ENCODE data around the gene OR56A1.

Gene OR56A1

DNA sequence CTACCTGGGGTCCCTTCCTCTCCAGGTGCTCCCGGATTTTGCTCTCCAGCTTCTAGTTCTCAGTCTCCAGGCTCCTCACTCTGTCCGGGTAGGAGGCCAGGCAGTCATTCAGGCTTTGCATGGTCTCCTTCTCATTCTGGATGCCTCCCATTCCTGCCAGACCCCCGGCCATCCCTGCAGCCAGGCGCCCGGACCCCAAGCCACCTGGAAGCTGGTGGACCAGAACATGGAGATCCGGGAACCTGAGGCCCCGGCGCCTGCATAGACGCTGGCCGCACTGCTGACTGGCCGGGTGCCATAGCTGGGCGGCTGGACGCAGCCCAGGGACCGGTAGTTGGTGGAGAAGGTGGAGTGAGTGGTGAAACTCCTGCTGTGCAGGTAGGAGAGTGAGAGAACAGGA, 35.8 kb downstream of the OR56A1 start:
- TF ChIP-seq PAX5 (IDR thresholded peaks at IDR 0.05; ENCODE audit: insufficient read depth, low read length, severe bottlenecking) (no peak), SPI1 (IDR thresholded peaks at IDR 0.05; ENCODE audit: low read depth, low read length) (no peak), POU2F2 (IDR thresholded peaks at IDR 0.05; ENCODE audit: low read depth, low read length) (no peak), POLR2AphosphoS5 (IDR thresholded peaks at IDR 0.05; ENCODE audit: low read depth, low read length) (no peak)
- DNase-seq (ENCODE audit: insufficient read length, low spot score) (no peak), FAIRE-seq (no peak)

DNA sequence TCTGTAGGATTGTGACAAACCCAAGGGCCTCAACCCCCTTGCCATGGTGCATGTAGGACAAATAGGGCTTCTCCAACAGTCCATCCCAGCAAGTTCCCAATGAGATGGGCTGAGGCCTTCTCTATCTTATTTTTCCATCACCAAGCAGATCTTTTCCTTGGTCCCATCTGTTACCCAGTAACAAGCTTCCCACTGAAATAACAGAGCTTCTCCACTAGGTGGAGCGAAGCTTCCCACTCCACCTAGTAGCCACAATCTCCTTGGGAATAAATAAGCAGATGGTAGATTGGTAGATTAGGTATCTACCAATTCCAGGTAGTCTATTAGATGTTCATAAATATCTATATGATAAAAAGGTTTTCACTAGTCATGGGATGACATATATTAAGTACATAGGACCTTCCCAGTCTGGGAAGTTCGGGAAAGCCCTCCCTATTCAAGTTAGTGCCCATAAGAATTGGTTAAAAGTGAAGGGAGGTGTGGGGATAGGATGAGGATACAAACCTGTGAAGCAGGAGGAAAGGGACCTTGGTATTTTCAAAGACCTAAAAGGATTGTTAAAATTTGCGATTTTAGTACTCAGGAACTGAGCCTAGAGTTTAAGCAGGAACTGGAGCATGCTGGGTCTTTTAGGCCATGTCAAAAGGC, 37.8 kb downstream of the OR56A1 start:
- TF ChIP-seq PAX5 (IDR thresholded peaks at IDR 0.05; ENCODE audit: insufficient read depth, low read length, severe bottlenecking) (no peak), POU2F2 (IDR thresholded peaks at IDR 0.05; ENCODE audit: low read depth, low read length) (no peak), TAF1 (IDR thresholded peaks at IDR 0.05; ENCODE audit: low read depth, low read length) (no peak), POLR2A (IDR thresholded peaks at IDR 0.05; ENCODE audit: low read depth, low read length) (no peak), POLR2AphosphoS5 (IDR thresholded peaks at IDR 0.05; ENCODE audit: low read depth, low read length) (no peak)
- FAIRE-seq (no peak), DNase-seq (ENCODE audit: insufficient read length, low spot score) (peak; percentile 17)

DNA sequence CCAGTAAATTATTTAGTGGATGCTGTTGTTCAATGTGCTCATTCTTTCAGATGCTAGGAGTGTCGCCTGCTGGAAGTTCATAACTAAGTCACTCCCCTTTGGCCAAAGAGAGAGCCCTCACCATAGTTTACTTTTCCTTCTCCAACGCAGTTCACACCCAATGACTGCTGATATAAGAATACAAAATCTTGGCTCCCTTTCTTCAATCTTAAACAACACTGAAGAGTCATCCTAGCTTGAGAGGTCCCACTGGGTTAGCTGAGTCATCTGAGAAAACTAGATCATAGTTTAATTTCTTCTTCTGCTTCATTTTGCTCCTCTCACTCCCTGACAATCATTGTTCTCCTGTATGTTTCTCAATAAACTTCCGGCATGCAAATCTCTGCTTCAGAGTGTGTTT, 38.4 kb downstream of the OR56A1 start:
- DNase-seq (ENCODE audit: insufficient read length, low spot score) (no peak), FAIRE-seq (no peak)
- TF ChIP-seq POLR2AphosphoS5 (IDR thresholded peaks at IDR 0.05; ENCODE audit: low read depth, low read length) (no peak), PAX5 (IDR thresholded peaks at IDR 0.05; ENCODE audit: insufficient read depth, low read length, severe bottlenecking) (no peak)

DNA sequence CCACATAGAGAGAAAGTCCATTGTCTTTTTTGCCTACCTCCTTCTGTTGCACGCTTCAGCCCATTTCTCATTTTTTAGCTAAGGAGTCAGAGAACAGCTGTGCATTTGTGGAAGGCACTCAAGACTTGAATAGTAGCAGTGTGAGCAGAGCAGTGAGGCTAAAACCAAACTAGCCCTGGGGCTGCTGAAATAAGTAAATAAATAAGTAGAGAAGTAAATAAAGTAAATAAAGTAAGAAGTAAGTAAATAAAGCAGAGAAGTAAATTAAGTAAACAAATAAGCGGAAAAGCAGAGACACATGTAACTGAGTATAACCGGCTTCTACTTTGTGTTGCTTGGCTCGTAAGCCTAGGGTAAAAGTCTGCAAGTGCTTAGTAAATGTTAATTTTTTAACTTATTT, 41.4 kb downstream of the OR56A1 start:
- FAIRE-seq, result no peak
- DNase-seq (ENCODE audit: insufficient read length, low spot score), result no peak
- TF ChIP-seq POLR2AphosphoS5 (IDR thresholded peaks at IDR 0.05; ENCODE audit: low read depth, low read length) (no peak), PAX5 (IDR thresholded peaks at IDR 0.05; ENCODE audit: insufficient read depth, low read length, severe bottlenecking) (no peak), POLR2A (IDR thresholded peaks at IDR 0.05; ENCODE audit: low read depth, low read length) (no peak), SPI1 (IDR thresholded peaks at IDR 0.05; ENCODE audit: low read depth, low read length) (no peak), POU2F2 (IDR thresholded peaks at IDR 0.05; ENCODE audit: low read depth, low read length) (no peak), TAF1 (IDR thresholded peaks at IDR 0.05; ENCODE audit: low read depth, low read length) (no peak)

DNA sequence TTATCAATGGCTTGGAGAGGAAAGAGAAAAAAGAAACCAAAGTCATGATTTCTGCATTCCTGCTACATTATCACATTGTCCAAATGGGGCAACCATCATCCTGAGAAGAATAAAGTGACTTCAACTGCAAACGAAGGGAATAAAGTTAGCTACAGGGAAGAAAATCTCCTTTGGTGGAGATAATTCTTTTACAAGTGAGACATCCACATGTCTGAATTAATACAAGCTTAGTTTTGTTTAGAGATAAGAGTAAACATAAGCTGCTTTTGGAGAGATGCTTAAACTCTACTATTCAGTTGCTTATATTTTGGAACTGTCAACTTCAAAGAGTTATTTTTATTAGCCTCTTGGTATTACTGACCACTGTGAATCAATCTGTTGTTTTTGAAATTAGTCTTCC, 43.7 kb downstream of the OR56A1 start, which contains the start of gene OR52L1:
Gene OR52L1, minus strand, starts transcription at position 101 of the 400 bp plus-strand sequence. Its CDS starts 55 bp downstream, at position 46.
- FAIRE-seq (no peak), DNase-seq (ENCODE audit: insufficient read length, low spot score) (no peak)
- TF ChIP-seq TAF1 (IDR thresholded peaks at IDR 0.05; ENCODE audit: low read depth, low read length) (no peak), POU2F2 (IDR thresholded peaks at IDR 0.05; ENCODE audit: low read depth, low read length) (no peak), POLR2A (IDR thresholded peaks at IDR 0.05; ENCODE audit: low read depth, low read length) (no peak), SPI1 (IDR thresholded peaks at IDR 0.05; ENCODE audit: low read depth, low read length) (no peak), POLR2AphosphoS5 (IDR thresholded peaks at IDR 0.05; ENCODE audit: low read depth, low read length) (no peak), PAX5 (IDR thresholded peaks at IDR 0.05; ENCODE audit: insufficient read depth, low read length, severe bottlenecking) (no peak)

DNA sequence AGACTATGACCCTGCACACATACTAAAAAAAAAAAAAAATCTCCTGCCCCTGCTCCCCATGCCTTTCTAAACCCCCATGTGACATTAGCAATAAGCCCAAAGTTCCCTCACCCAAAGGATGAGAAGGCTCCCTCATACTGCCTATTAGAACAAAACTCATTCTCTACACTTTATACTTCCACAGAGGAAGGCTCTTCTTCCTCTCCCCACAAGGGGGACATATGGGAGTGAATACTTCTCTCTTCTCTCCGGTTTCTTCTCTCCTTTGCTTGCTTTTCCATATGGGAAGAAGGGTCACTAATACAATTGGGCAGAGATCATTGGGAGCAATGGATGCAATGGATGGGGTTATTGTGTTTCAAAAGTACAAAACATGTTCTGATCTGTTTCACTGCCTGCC, 47.1 kb downstream of the OR56A1 start:
- no peak for FAIRE-seq
- DNase-seq (ENCODE audit: insufficient read length, low spot score), result no peak
- TF ChIP-seq PAX5 (IDR thresholded peaks at IDR 0.05; ENCODE audit: insufficient read depth, low read length, severe bottlenecking) (no peak), TAF1 (IDR thresholded peaks at IDR 0.05; ENCODE audit: low read depth, low read length) (no peak), POLR2AphosphoS5 (IDR thresholded peaks at IDR 0.05; ENCODE audit: low read depth, low read length) (no peak), POLR2A (IDR thresholded peaks at IDR 0.05; ENCODE audit: low read depth, low read length) (no peak), POU2F2 (IDR thresholded peaks at IDR 0.05; ENCODE audit: low read depth, low read length) (no peak), SPI1 (IDR thresholded peaks at IDR 0.05; ENCODE audit: low read depth, low read length) (no peak)

DNA sequence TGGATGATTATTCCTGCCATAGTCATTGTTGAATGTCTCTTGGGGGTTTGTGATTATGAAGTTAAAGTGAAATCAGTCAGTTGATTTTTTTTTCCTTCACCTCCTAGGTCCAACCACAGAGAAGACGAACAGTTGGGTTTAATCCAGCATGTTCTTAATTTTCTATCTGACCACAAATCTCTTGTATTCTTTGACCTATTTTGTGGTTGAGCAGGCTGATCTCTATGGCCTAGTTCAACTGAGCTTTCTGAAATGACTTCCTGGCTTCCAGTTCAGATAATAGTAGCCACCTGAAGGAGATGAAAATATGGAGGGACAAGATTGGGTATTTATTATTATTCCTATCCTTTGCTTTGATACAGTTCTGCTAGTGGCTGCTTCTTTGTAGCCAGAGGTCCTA, 57.0 kb downstream of the OR56A1 start:
- TF ChIP-seq POLR2AphosphoS5 (IDR thresholded peaks at IDR 0.05; ENCODE audit: low read depth, low read length) (no peak), PAX5 (IDR thresholded peaks at IDR 0.05; ENCODE audit: insufficient read depth, low read length, severe bottlenecking) (no peak), SPI1 (IDR thresholded peaks at IDR 0.05; ENCODE audit: low read depth, low read length) (no peak), POU2F2 (IDR thresholded peaks at IDR 0.05; ENCODE audit: low read depth, low read length) (no peak), TAF1 (IDR thresholded peaks at IDR 0.05; ENCODE audit: low read depth, low read length) (no peak), POLR2A (IDR thresholded peaks at IDR 0.05; ENCODE audit: low read depth, low read length) (no peak)
- FAIRE-seq (no peak), DNase-seq (ENCODE audit: insufficient read length, low spot score) (no peak)
